HEK293 (cell line): ENCODE measurements around the gene MSH5.

Source experiments
- CTCF ChIA-PET: fragments of 350-600 bp; formaldehyde crosslinking; extraction: SDS; loops from one replicate; lab custom pipeline; 2021; ENCODE audit warnings: antibody characterized with exemption; lab: Yijun Ruan, JAX
- POLR2A ChIA-PET: fragments of 300-600 bp; formaldehyde crosslinking; extraction: SDS; loops from one replicate; lab custom pipeline; 2020; ENCODE audit warnings: antibody characterized with exemption, inconsistent platforms; lab: Yijun Ruan, JAX
- H3K27ac ChIP-seq: fragments of 200-500 bp; sonication (Bioruptor generic); 2 replicates; pipeline ENCODE4 v1.5.1; 2014; ENCODE audit warnings: low read depth, low read length, control low read depth, inconsistent platforms; ENCODE audit errors: extremely low read depth
- H3K36me3 ChIP-seq, 2 experiments: fragments of 200-500 bp in 1 of 2; sonication (Bioruptor generic) in 1 of 2; 1 replicate in 1 of 2; 2 replicates in 1 of 2; pipeline ENCODE4 v1.5.1; 2014 to 2017; ENCODE audit warnings: inconsistent platforms in 2 of 2, low read length in 2 of 2; ENCODE audit not compliant: control insufficient read depth in 2 of 2, insufficient read depth in 1 of 2
- H3K4me1 ChIP-seq: fragments of 200-500 bp; sonication (Bioruptor generic); 2 replicates; pipeline ENCODE4 v1.5.1; 2014; ENCODE audit warnings: mild to moderate bottlenecking, low read length, inconsistent platforms; ENCODE audit not compliant: control insufficient read depth, insufficient read depth
- H3K4me3 ChIP-seq: 2 replicates; pipeline ENCODE4 v1.5.1; 2011; ENCODE audit warnings: low read depth, mild to moderate bottlenecking, control low read depth, low read length, moderate library complexity
- H3K9me3 ChIP-seq: fragments of 200-500 bp; sonication (Bioruptor generic); 2 replicates; pipeline ENCODE4 v1.5.1; 2014; ENCODE audit warnings: low read depth, low read length, inconsistent platforms; ENCODE audit not compliant: control insufficient read depth, insufficient read depth
- GLIS2 ChIP-seq: fragments of 450-650 bp; formaldehyde crosslinking; IDR thresholded peaks from 2 replicates; pipeline ENCODE4 v1.5.1; 2016; ENCODE audit warnings: missing biosample characterization, missing genetic modification characterization
- OVOL3 ChIP-seq: fragments of 450-650 bp; formaldehyde crosslinking; IDR thresholded peaks from 2 replicates; pipeline ENCODE4 v1.5.1; 2016; ENCODE audit warnings: missing biosample characterization, missing genetic modification characterization
- PBX3 ChIP-seq: sonication (generic); formaldehyde crosslinking; IDR thresholded peaks from 2 replicates; pipeline ENCODE4 v1.8.1; 2022; ENCODE audit warnings: mild to moderate bottlenecking, moderate library complexity, missing genetic modification reagents
- PRDM2 ChIP-seq: fragments of 450-650 bp; formaldehyde crosslinking; IDR thresholded peaks from 2 replicates; pipeline ENCODE4 v1.5.1; 2016; ENCODE audit warnings: missing biosample characterization, missing genetic modification characterization, borderline replicate concordance
- PRDM4 ChIP-seq: fragments of 450-650 bp; formaldehyde crosslinking; IDR thresholded peaks from 2 replicates; pipeline ENCODE4 v1.5.1; 2017; ENCODE audit warnings: missing biosample characterization, missing genetic modification characterization
- REPIN1 ChIP-seq: fragments of 450-650 bp; formaldehyde crosslinking; IDR thresholded peaks from 2 replicates; pipeline ENCODE4 v1.5.1; 2017; ENCODE audit warnings: missing biosample characterization, missing genetic modification characterization, low read depth
- SETDB1 ChIP-seq: IDR thresholded peaks from one replicate; pipeline ENCODE4 v1.6.1; 2017; ENCODE audit warnings: mild to moderate bottlenecking, low read length, moderate library complexity, mixed read lengths; ENCODE audit not compliant: insufficient read length
- TRIM28 ChIP-seq: IDR thresholded peaks from 2 replicates; pipeline ENCODE4 v1.6.1; 2011; ENCODE audit warnings: low read length, control low read depth, borderline replicate concordance
- ZBTB48 ChIP-seq: fragments of 450-650 bp; formaldehyde crosslinking; IDR thresholded peaks from 2 replicates; pipeline ENCODE4 v1.5.1; 2016; ENCODE audit warnings: missing biosample characterization, missing genetic modification characterization
- ZBTB7A ChIP-seq: fragments of 450-650 bp; formaldehyde crosslinking; IDR thresholded peaks from 2 replicates; pipeline ENCODE4 v1.5.1; 2016; ENCODE audit warnings: low read depth, missing biosample characterization, missing genetic modification characterization
- ZFHX2 ChIP-seq: fragments of 450-650 bp; formaldehyde crosslinking; conservative IDR thresholded peaks from 2 replicates; pipeline ENCODE4 v1.5.1; 2016; ENCODE audit warnings: missing biosample characterization, missing genetic modification characterization
- ZNF239 ChIP-seq: fragments of 450-650 bp; formaldehyde crosslinking; IDR thresholded peaks from 2 replicates; pipeline ENCODE4 v1.5.1; 2016; ENCODE audit warnings: missing biosample characterization, missing genetic modification characterization
- ZNF292 ChIP-seq: fragments of 450-650 bp; formaldehyde crosslinking; IDR thresholded peaks from 2 replicates; pipeline ENCODE4 v1.5.1; 2016; ENCODE audit warnings: low read depth, missing biosample characterization, missing genetic modification characterization, borderline replicate concordance
- ZNF416 ChIP-seq: fragments of 450-650 bp; formaldehyde crosslinking; IDR thresholded peaks from 2 replicates; pipeline ENCODE4 v1.5.1; 2016; ENCODE audit warnings: missing biosample characterization, missing genetic modification characterization
- ZNF510 ChIP-seq: fragments of 450-650 bp; formaldehyde crosslinking; IDR thresholded peaks from 2 replicates; pipeline ENCODE4 v1.5.1; 2018; ENCODE audit warnings: mild to moderate bottlenecking, missing genetic modification characterization, missing biosample characterization; ENCODE audit not compliant: insufficient replicate concordance
- ZNF600 ChIP-seq: fragments of 450-650 bp; formaldehyde crosslinking; IDR thresholded peaks from 2 replicates; pipeline ENCODE4 v1.5.1; 2016; ENCODE audit warnings: missing biosample characterization, missing genetic modification characterization
- ZNF623 ChIP-seq: fragments of 450-650 bp; formaldehyde crosslinking; IDR thresholded peaks from 2 replicates; pipeline ENCODE4 v1.5.1; 2016; ENCODE audit warnings: missing biosample characterization, missing genetic modification characterization
- ZNF664 ChIP-seq: fragments of 450-650 bp; formaldehyde crosslinking; IDR thresholded peaks from 2 replicates; pipeline ENCODE4 v1.5.1; 2016; ENCODE audit warnings: missing biosample characterization, missing genetic modification characterization
- ZNF837 ChIP-seq: fragments of 450-650 bp; formaldehyde crosslinking; IDR thresholded peaks from 2 replicates; pipeline ENCODE4 v1.5.1; 2016; ENCODE audit warnings: missing biosample characterization, missing genetic modification characterization
- ZSCAN5A ChIP-seq: fragments of 450-650 bp; formaldehyde crosslinking; IDR thresholded peaks from 2 replicates; pipeline ENCODE4 v1.5.1; 2016; ENCODE audit warnings: missing biosample characterization, missing genetic modification characterization

Gene MSH5

DNA sequence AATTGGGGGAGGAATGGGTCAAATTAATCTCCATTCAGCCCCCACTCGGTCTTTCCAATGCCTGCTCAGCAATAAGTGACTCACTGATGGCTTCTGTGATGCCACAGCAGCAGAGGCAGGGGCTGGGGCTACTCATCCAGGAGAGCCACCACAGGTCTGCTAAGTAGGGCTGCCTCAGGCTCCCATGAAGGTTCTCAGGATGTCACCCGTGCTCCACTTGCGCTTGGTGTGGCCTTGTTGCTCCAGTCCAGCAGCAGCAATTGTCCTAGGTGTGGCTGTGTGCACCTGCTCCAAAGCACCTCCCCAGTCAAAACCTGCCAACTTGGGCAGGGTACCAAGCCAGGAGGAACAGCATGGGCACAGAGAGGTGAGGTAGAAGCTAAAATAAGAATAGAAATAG is 17.6 kb upstream of the MSH5 start (continued):
- TF ChIP-seq PRDM4 (no peak), ZNF664 (tag by site-specific recombination) (no peak)

DNA sequence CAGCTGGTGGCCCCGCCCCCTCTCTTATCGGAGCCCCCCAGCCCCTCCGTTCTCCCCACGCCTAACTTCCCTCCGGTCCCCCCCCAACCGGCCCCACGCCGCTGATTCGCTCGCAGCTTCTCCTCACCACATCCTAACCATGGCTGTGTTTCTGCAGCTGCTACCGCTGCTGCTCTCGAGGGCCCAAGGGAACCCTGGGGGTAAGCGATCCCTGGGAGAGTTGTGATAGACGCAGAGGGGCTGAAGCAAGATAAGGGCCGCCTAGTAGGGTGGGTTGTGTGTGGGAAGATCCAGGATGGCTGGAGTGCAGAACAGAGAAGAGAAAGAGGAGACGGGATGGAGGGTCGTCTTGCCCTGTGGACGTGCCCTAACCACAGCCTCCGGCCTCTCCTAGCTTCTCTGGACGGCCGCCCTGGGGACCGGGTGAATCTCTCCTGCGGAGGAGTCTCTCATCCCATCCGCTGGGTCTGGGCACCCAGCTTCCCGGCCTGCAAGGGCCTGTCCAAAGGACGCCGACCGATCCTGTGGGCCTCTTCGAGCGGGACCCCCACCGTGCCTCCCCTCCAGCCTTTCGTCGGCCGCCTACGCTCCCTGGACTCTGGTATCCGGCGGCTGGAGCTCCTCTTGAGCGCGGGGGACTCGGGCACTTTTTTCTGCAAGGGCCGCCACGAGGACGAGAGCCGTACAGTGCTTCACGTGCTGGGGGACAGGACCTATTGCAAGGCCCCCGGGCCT is 16.4 kb upstream of the MSH5 start, which contains the start of gene MPIG6B:
Gene MPIG6B (plus strand): TSS at position 129 of the 735 bp plus-strand sequence. CDS start 11 bp downstream, at position 140.
- TF ChIP-seq ZBTB7A (tag by site-specific recombination) (no peak), PBX3 (CRISPR knock-in tag) (no peak), ZNF837 (tag by site-specific recombination) (no peak), ZBTB48 (tag by site-specific recombination) (0 out of 2 replicates have a peak, but pooled peaks have one; percentile 43), ZNF292 (no peak)
- Histone ChIP-seq H3K4me3 (no peak within 1 kb of the TSS), H3K9me3 (no peaks in the 10 kb centered on the region), H3K4me1 (no peaks in the 10 kb centered on the region), H3K27ac (no peak within 1 kb of the TSS), H3K36me3 (peaks cover 0 to 21% of the 10 kb centered on the region in 2 experiments; a peak in 1 of 3 replicates)
- ChIA-PET POLR2A (interaction anchor here (1.0 to 3.2 kb wide), 5 partner anchors 9 to 106 kb away, joined by 3 to 13 read pairs (median 5); partner anchors contain the start of genes ABHD16A, CLIC1 and MSH5), CTCF (interaction anchor here (1.0 to 1.5 kb wide), 4 partner anchors 9 to 73 kb away, joined by 3 to 4 read pairs (median 4); no protein-coding TSS in a partner anchor)

DNA sequence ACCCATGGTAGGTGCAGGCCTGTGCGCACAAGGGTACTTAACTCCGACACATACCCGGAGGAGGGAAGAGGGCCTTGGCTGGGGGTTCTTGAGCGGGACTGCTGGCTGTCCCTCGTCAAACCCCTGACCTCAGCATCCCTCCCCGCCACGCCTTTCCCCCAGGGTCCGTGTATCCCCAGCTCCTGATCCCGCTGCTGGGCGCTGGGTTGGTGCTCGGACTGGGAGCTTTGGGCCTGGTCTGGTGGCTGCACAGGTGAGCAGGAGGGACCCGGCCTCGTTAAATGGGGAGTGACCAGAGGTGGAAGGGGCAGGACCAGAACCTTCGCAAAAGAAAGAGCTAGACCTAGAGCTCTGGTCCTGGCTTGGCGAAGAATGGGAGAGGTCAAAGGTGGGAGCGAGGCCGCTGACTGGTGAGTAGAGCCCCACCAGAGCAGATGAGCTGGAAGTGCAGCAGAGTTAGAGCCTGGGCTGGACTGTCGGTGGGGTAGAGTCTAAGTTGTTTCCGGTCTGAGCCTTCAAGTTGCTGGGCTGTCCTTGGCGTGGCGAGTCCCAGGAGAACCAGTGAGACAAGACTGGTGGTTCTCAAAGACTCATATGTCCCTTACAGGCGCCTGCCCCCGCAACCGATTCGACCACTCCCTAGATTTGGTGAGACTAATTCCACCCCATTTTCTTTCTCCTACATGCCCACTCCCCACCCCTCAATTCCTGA is 15.7 kb upstream of the MSH5 start:
- Histone ChIP-seq H3K9me3 (no peaks in the 10 kb centered on the region), H3K27ac (no peak overlapping the region), H3K4me3 (no peak overlapping the region), H3K36me3 (peaks cover 0 to 25% of the 10 kb centered on the region in 2 experiments; a peak in 1 of 3 replicates), H3K4me1 (no peaks in the 10 kb centered on the region)
- POLR2A ChIA-PET, result interaction anchor here (0.8 to 3.2 kb wide), 8 partner anchors 8 to 106 kb away, joined by 3 to 13 read pairs (median 4); partner anchors contain the start of genes ABHD16A, CLIC1, HSPA1B and MSH5
- CTCF ChIA-PET, result interaction anchor here (0.6 to 1.5 kb wide), 6 partner anchors 8 to 72 kb away, joined by 3 to 6 read pairs (median 4); no protein-coding TSS in a partner anchor
- no peak for TF ChIP-seq REPIN1
- TF ChIP-seq PRDM2 (tag by site-specific recombination), result no peak
- TF ChIP-seq ZNF510 (tag by site-specific recombination), result no peak
- TF ChIP-seq ZSCAN5A, result no peak
- TF ChIP-seq ZNF623 (tag by site-specific recombination), result no peak
- TF ChIP-seq ZNF600 (tag by site-specific recombination), result no peak
- TF ChIP-seq ZFHX2 (tag by site-specific recombination), result no peak
- TF ChIP-seq TRIM28, result no peak
- TF ChIP-seq GLIS2 (tag by site-specific recombination), result no peak
- TF ChIP-seq SETDB1, result no peak
- no peak for TF ChIP-seq ZNF239
- TF ChIP-seq ZNF416 (tag by site-specific recombination), result no peak
- TF ChIP-seq OVOL3 (tag by site-specific recombination), result no peak
